T-helper 9 cell (primary cell): ENCODE data around the gene PLEKHA6.

Experiments
- DNase-seq: peaks from one replicate; pipeline ENCODE4 v3.0.0-alpha.2; 2020

PLEKHA6 gene

DNA sequence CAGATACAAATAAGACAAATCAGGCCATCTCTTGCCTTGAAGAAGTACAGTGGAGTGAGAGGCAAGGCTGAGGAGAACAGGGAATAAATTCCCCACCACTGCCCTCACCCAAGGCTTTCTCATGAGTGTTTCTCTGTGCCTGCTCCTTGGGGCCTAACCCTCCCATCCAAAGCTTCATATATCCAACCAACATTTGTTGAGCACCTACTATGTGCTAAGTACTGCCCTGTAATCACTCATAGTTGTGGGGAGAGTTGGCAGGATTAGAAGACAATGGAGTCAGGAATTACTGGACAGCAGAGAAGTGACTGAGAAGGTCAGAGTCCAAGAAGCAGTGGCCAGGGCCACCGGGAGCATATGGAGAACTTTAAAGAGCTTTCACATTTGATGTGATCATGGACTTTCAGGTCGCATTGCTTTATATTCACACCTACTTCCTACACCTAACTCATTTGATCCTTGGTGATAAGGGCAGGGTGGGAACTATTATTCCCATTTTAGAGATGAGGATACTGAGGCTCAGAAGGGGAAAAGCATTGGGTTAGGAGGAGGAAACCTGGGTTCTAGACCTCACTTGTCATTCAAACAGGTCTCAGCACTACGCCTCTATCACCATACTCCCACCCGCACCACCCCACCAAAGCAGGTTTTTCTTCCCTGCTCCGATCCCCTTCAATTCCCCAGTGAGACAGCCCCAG is 6.4 kb downstream of the PLEKHA6 start:
- no peak for DNase-seq

- no peak for DNase-seq
These were observed 8.7 kb downstream of the PLEKHA6 start for GRCh38 chr1:204350857-204351573.

GRCh38 chr1:204350312-204350711 is 9.4 kb downstream of the PLEKHA6 start:
- DNase-seq = no peak

DNA sequence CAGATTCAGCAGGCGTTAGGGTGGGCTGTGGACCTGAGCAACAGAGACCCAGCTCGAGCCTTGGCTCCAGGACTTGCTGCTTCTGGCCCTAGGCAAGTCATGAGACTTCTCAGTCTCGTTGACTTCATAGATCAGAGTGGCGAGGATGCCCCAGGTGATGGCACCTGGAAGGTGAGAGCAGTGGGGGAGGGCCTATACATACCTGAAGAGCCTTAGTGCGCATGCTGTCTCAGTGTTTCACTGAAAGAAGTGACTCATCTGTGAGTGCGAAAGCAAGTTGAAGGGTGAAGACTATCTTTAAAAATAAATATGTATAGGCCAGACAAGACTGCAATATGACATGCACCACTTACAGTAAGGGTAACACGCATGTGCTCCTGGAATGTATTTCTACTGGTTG is 10.1 kb downstream of the PLEKHA6 start:
- DNase-seq = no peak

DNA sequence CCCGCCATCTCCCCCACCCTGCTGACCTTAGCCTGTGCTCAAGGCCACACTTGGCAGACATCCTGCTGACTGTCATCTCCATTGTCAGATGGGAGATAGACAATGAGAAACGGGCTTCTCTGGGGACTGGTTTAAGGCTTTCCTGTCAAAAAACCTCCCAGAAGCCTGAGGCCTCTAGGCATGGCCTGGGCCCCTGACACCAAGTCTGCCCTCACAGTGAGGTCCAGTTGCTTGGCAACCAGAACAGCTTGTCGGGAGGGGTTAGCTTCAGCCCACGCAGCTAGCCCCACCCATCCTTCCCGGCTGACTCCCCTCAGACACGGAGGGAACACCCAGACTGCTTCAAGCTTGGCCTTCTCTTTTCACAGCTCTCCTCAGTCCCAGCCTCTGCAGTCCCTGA is 11.0 kb downstream of the PLEKHA6 start:
- DNase-seq = no peak

DNA sequence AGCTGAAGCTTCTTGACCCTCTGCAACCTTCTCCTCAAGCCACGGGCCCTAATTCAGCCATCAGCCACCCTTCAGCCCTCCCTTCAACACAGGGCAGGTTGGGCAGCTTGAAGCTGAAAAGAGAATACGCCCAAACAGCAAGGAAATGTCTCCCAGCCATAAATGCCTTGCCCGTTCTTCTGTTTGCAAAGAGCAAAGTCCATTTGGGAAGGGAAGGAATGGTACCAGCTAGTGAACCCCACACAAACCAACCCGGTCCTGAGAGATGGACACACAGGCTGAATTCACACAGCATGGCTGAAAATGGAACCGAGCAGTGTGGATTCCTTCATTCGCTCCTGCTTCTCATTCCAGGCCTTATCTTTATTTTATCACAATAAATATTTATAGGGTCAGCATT is 11.5 kb downstream of the PLEKHA6 start:
- no peak for DNase-seq

- no peak for DNase-seq
These were observed 13.6 kb downstream of the PLEKHA6 start for GRCh38 chr1:204345941-204346645.

- no peak for DNase-seq
These were observed 14.3 kb downstream of the PLEKHA6 start for GRCh38 chr1:204345438-204345841.

DNA sequence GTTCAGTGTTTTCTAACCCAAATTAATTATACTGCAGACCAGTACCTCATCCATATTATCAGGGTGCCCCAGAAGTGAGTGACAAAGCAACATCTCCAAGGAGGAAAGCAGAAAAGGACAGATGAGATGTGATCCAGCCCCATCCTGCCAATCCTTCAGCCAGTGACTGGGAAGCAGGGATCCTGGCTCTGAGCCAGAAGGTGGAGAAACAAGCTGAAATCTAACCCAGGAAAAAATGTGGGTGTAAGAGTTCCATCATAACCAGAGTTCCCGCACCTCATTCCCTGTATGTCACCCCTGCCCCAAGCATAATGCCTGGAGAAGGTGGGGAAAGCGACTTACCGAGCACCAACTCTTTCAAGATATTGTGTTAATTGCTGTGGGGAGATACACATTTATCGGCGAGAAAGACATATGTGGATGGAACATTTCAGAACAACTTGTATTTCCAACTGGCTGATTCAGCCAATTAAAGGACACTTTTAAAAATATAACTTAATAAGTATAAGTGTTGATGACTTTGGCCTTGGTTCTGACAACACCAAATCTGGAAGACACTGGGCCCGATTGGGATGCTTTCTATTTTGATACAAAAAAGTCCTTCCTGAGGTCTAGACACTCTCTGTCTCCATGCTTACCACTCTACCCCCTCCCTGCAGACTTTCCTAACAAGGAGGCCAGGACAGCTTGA is 14.9 kb downstream of the PLEKHA6 start:
- DNase-seq = no peak

- no peak for DNase-seq
These were observed 15.9 kb downstream of the PLEKHA6 start for GRCh38 chr1:204343802-204344201.

DNA sequence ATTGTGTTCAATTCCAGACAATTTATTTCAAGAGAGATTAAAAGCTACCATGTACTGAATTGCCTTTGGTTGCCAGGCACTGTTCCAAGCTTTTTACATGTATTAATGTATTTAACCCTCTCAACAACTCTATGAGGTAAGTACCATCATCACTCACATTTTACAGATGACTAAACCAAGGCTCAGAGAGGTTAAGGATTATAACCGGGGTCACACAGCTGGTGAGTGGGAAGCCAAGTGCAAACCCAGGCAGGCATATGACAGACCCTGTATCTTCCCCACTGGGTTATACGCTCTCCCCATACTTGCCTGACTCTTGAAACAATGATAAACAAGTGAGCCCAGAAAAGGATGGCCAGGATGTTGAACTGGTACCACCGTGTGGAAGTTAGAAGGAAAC is 16.5 kb downstream of the PLEKHA6 start:
- no peak for DNase-seq

DNA sequence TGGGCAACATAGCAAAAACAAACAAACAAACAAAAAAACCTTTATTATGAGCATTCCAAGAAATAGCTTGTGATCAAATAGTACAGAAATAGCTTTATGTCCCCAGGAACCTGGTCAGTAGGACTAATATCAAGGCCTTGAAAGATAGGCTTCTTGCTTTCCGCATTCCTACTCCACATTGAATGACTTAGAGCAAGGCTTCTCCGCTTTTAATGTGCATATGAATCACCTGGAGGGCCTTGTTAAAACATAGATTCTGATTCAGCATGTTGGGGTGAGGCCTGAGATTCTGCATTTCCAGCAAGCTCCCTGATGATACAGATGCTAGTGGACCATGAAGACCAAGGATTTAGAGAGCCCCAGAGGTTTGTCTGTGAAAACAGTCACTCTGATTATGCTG is 17.4 kb downstream of the PLEKHA6 start:
- no peak for DNase-seq

GRCh38 chr1:204341380-204341779 is 18.3 kb downstream of the PLEKHA6 start:
- no peak for DNase-seq

DNA sequence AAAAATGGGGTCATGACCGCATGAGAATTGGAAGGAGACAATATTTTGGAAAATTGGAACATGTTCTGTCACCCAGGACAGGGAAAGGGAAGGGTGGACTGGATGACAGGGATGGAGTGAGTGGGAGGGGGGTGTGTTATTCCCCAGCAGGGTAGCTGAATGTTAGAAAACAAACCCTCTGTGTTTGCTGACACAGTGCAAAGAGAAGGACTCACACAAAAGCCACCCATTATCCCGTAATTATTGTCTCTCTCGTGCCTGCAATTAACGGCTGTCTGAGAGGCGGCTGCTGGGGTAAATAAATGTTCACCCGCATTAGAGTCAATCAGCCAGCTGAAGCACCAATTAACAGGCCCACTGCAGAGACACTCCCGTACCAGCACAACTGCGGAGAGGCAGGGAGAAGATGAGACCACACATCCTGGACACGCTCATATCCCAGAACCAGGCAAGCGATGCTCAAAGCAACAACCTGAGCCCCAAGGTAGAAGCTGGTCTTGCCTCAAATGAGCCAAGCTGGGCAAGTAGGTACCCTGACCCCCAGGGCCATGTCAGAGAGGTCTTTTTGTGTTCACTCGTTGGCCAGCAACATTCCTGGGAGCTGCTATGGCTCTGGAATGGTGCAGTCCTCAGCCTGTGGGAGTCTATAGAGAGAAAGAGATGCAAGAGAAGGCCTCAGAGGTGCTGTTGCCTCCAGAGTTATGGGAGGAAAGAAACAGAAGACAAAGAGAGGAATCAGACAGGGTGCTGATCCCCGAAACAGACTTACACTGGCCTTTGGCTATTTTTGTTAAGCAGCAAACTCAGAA is 19.4 kb downstream of the PLEKHA6 start:
- DNase-seq = no peak

DNA sequence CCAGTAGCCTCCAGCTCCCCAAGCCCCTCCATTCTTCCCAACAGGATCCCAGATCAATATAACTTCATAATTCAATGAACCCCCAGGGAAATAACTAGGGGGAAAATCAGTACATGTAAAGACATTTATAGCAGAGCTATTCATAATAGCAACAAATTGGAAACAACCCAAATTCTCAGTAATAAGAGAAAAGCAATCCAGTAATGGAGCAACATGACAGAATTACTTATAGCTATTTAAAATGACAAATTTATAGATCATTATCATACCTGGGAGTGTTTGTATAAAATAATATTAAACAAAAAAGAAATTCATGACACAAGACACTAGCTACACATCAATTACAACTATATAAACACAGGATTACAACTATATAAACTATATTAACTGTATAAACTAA is 20.2 kb downstream of the PLEKHA6 start:
- no peak for DNase-seq

GRCh38 chr1:204338997-204339396 is 20.7 kb downstream of the PLEKHA6 start:
- DNase-seq = no peak

DNA sequence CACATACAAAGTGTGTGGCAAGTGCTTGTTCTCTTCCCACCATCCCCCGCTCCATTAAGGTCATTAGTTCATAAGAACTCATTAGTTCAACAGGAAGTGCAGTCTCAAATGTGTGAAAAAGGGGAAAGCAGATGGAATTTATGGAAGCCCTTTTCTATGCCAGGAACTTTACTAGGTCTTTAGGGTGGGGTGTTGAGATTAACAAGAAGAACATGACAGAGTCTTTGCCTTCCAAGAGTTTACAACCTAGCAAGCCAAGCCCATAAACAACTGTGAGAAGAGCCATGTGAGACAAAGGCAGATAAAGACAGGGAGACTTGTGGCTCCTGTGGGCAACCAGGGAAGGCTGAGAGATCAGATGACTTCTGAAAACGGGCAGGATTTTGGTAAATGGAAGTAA is 21.4 kb downstream of the PLEKHA6 start:
- DNase-seq = no peak

- DNase-seq = no peak
These were observed 22.1 kb downstream of the PLEKHA6 start for GRCh38 chr1:204337583-204337982.

- DNase-seq = no peak
These were observed 22.7 kb downstream of the PLEKHA6 start for GRCh38 chr1:204337036-204337429.

GRCh38 chr1:204336421-204337035 is 23.2 kb downstream of the PLEKHA6 start:
- no peak for DNase-seq

DNA sequence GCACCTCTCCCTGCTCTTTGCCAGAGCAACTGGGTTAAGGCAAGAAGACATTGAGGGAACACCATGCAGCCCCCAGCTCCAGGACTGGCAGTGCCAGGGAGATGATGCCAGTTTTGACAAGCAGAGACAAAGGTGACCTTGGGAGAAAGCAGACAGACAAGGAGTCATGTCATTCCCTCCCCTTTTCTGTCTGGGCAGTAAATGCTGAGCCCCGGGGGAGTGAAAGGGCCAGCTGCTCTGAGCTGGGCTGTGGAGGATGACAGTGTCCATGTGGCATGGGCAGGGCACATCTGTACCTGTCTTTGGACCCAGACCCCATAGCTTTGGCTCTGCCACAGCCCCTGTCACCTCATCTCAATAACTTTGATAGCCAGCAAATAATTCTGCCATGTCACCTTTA is 24.2 kb downstream of the PLEKHA6 start:
- no peak for DNase-seq

DNA sequence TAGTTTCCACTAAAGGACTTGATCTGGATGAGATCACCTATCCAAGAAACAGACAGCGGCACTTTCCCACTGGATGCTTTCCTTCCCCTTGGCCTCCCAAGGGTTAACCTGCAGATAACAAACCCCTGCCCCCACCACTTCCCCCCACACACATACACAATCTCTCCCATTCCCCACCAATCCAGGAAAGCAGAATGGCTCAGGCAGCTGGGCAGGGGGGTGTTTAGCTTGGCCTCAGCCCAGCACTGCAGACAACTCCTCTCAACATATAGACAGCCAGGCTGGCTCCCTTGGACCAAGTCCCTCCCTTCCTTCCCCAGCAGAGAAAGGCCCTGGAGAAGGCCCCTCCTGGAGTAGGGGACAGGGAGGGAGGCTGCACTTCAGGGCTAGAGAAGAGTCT is 24.6 kb downstream of the PLEKHA6 start:
- DNase-seq = no peak
